ENCODE measurements around the gene ZCCHC9.
"Not testable (repeated sequence)": the region's sequence is repeated elsewhere in the genome, so short reads cannot be mapped to it uniquely, and the experiment has no call there.

The ZCCHC9 gene, protein sequence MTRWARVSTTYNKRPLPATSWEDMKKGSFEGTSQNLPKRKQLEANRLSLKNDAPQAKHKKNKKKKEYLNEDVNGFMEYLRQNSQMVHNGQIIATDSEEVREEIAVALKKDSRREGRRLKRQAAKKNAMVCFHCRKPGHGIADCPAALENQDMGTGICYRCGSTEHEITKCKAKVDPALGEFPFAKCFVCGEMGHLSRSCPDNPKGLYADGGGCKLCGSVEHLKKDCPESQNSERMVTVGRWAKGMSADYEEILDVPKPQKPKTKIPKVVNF

DNA sequence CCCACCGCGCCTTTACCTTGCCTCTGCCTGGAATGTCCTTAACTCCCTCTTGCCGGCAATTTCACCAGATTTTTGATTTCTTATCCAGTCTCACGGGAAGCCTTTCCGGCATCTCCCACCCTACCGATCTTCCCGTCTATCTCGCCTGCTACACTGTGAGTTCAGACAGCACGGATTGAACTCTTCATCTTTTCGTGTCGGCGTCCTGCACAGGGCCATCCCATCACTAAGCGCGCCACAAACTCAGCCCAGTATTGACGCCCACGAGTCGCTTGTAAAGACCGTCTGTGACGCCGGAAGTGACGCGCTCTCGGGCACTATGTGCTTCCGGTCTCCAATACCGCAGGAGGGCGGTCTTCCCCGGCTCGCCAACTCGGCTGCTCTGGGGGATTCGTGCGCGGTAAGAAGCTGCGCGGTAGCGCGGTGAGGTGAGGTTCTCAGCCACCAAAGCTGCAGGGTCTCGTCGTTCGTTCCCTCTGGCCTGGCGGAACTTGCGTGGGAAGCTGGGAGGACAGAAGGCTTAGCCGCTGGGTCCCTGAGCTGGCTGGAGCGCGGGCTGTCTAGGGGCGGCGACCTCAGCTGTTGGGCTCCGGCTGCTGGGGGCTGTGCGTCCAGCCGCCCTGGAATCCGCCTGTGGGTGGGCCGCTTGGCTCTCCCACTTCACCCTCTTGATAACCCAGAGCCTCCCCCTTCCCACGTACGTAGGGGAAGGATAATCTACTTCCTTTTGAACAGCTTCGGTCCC, at the start of gene ZCCHC9:
TSS of gene ZCCHC9 (plus strand) at position 317 of the 745 bp plus-strand sequence. CDS start 3,171 bp downstream, outside the sequence.
- DNase-seq: peak; percentile 90

DNA sequence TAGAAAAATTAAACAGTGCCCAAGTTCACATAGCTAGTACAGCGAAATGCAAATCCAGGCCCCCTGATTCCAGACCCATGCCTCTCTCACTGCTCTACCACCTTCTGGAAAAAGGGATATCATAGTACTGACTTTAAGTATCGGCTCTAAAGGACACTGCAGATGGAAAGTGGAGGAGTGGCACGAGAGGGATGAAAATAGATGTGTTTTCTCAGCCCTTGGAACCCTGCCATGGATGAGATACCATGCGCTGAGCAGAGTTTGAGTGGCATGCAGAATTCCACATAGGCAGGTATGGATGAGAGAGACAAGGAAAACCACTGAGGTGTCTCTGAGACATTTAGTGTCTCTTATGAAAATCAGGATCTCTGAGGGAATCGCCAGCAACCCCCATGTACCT, 49.5 kb upstream of the ZCCHC9 start:
- DNase-seq: no peak

DNA sequence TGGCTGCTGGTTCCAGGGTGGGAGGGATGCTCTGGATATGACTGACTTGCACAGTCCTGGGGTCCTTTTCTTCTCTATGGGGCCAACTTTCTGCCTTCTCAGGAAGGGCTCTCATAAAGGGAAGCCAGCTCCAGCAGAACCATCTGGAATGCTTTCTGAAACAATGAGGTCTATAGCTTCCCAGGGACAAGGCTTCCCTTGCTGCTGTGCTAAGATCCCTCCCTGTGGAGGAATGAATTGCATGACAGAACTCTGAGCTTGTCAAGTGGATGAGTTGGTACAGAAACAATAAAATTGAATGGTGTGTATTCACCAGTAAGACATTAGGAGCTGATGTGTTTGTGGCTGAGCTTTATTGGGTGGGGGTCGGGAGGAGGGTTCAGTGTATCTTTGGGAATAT, 48.5 kb upstream of the ZCCHC9 start:
- DNase-seq: no peak

DNA sequence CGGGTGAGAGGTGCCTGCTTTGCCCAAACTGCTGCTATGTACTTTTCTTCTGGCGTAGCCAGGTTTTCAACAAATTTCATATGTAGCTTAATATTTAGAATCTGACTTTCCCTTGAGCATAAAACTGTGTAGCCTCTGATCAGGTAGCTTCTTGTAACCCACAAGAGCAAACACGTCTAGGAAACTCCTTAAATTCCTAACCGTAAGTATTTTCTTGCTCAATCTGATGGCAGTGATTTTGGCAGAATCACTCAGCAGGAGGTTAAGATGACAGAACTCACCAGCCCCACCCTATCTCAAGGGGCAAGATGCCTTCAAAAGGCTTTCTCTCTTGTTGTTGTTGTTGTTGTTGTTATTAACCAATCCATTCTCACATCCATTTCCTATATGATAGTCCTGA, 47.5 kb upstream of the ZCCHC9 start:
- no peak for DNase-seq

DNA sequence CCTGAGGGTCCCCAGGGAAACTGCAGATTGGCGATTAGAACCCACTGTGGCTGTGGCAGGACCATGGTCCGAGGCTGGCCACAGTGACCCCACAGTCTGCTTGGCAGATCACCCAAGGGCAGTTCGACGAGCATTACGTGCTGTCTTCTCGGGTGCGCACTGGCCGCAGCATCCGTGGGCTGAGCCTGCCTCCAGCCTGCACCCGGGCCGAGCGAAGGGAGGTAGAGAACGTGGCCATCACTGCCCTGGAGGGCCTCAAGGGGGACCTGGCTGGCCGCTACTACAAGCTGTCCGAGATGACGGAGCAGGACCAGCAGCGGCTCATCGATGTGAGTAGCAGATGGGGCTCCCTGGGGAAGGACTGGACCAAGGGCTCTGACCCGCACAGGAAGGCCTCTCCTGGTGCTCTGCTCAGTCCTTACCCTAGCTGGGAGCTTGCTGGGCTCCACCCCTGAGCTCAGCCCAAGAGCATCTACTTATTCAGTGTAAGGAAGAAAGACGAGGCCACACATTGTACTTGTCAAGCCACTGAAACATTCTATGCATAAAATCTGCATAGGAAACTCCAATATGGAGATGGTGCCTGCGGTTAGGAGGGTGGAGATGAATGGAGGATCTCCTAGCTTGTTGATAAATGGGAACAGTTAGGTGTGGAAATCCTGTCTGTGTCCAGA, 46.4 kb upstream of the ZCCHC9 start:
- no peak for DNase-seq

DNA sequence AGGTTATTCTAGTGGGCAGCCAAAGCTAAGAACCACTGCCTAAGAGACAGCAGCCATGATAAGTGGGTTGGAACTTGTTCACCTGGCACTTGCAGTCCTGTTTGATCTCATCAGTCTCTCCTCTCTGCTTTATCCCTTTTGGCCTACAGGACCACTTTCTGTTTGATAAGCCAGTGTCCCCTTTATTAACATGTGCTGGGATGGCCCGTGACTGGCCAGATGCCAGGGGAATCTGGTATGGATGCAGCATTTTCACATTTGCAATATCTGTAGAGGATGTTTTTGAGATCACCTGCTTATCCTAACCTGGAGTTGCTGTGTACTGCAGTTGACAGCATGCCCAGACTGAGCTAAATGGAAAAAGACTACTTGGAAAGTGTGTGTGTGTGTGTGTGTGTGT, 44.6 kb upstream of the ZCCHC9 start:
- no peak for DNase-seq

DNA sequence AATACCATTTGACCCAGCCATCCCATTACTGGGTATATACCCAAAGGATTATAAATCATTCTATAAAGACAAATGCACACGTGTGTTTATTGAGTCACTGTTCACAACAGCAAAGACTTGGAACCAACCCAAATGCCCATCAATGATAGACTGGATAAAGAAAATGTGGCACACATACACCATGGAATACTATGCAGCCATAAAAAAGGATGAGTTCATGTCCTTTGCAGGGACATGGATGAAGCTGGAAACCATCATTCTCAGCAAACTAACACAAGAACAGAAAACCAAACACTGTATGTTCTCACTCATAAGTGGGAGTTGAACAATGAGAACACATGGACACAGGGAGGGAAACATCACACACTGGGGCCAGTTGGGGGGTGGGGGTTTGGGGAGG, 38.6 kb upstream of the ZCCHC9 start:
- DNase-seq: not testable (repeated sequence)

DNA sequence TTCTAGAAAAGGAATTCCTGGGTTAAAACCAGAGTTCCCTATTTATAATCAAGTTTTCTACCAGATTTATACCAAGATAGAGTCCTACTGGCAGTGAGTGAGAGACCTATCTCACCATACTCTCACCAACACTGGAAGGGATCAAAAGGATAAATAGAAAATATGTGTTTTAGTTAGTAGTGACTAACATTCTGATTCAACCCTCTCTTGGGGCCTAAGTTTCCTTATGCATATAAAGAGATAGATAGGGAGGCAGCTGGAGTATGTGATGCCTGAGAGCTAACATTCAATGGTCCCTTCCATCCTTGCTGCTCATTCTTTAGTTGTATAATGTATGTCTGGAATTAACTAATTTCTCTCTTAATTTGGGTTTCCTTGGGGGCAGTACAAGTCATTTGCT, 36.3 kb upstream of the ZCCHC9 start:
- DNase-seq: no peak

DNA sequence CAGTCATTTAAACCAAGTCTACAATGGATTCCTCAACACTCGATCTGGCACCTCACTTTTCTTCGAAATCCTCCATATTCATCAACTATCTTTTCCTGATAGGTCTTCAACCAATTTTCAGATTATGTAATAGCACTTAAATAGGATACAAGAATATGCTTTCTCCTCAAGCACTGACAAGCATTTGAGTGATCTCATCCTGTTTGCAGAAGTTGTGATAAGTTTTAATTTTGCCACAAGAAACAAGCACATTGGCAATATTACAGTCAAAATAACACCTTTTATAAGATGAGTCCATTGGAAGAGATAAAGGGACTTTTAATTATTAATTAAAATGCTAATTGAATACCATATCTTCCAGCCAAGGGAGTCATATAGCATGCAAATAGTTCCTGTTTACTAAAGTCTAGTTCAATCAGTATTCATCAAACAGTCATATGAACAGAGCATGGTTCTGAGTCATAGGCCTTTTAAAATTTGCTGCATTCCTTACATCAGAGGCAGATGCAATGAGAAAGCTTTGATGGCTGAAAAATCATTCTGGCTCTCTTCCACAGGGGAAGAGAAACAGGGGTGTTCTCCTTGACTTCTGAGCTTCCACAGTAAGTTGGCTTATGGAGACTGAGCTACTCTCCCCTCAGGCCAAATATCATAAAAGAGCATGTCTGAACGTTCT, 32.7 kb upstream of the ZCCHC9 start:
- DNase-seq: peak; percentile 83

DNA sequence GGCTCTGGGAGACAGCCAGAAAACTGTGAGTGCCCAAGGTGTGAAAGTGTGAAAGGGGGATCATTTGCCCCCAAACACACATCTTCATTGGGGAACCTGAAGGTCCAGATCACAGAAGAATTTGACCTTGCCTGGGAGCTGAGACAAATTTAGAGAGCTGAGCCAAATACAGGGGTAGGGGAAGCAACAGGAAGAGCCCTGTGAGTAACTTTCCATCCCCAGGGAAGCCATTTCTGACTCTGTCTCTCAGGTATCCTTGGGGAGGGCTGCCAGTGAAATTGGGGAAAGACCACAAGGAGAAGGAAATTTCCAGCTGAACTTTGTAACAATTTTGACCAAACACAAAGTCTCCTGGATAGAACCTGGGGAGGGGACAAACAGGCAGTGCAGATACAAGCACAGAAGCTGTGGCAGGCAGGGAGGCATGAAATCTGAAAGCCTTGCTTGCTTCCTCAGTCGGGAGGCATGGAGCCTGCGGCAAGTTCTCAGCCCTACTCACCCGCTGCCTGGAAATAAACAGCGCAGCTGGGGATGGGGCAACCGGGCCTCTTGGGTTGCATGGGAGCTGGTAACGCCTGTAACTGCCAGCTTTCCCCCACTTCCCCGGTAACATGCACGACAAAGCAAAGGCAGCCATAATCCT, 31.5 kb upstream of the ZCCHC9 start:
- DNase-seq: no peak

DNA sequence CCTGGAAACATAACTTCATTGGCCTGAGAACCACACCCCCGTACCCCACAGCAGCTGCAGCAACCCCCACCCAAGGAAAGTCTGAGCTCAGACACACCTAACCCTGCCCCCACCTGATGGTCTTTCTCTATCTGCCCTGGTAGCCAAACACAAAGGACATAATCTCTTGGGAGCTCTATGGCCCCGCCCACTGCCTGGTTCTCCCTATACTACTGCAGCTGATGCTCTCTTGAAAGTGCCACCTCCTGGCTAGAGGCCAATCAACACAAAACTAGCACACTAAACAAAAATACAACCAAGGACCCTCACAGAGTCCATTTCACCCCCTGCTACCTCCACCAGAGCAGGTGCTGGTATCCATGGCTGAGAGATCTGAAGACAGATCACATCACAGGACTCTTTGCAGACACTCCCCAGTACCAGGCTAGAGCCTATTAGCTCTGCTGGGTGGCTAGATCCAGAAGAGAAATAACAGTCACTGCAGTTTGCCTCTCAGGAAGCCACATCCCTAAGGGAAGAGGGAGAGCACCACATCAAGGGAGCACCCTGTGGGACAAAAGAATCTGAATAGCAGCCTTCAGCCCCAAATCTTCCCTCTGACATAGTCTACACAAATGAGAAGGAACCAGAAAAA, 30.9 kb upstream of the ZCCHC9 start:
- DNase-seq: not testable (repeated sequence)

DNA sequence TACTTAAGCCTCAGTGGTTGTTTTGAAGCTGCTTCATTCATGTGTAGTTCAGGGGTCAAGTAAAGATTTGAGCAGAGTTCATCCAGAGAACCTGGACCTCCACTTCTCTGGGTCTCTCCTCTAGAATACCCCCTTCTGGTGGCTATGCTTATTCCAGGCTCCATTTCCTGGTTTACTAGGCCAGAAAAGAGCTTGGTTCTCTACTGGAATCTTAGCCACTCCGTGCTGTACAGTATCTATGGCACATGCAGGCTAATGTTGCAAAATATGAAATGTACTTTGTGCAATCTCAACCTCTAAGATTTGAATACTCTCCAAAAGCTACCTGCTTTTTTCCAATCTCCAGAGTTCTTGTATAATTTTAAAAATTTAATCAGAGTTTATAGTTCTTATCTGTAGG, 17.4 kb upstream of the ZCCHC9 start:
- no peak for DNase-seq

DNA sequence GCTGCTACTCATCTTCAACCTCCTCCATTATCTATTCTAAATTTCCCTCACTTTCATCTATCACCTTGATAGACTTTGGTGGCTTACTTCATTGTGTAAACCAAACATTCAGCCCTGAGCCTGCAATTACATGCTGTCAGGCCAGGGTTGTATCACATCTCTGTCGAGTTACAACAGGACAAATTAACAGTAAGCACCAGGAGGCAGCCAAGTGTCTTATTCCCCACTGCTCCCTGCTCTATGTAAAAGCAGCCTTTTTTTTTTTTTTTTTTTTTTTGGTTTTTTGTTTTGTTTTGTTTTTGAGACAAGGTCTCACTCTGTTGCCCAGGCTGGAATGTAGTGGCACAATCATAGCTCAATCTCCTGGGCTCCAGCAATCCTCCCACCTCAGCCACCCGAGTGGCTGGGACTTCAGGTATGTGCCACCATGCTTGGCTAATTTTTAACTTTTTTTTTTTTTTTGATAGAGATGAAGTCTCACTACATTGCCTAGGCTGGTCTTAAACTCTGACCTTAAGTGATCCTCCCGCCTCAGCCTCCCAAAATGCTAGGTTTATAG, 15.2 kb upstream of the ZCCHC9 start:
- DNase-seq: no peak

DNA sequence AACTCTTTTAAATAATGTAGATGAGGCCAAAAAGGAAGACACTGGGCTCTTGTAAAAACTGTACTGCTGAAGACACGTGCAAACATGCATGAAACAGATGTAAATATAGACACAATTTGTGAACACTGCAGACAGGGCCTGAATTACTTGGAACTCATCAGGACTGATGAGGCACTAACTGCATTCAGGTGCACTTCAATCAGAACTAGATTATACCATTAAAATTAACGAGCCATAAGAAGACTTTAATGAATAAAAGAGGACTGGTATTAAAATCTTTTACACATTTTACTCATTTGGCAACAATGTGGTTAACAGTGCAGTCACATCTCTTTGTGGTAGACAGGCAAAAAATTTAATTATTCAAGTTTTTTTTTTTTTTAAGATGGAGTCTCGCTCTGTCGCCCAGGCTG, 13.4 kb upstream of the ZCCHC9 start:
- DNase-seq: no peak

DNA sequence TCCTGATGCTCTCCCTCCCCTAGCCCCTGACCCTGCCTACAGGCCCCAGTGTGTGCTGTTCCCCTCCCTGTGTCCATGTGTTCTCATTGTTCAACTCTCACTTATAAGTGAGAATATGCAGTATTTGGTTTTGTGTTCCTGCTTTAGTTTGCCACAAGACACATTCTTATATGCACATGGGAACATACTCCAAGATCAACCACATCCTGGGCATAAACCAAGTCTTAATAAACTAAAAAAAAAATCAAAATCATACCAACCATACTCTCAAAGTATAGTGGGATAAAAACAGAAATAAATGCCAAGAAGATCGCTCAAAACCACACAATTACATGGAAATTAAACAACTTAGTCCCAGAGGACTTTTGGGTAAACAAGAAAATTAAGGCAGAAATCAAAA, 11.2 kb upstream of the ZCCHC9 start:
- DNase-seq: no peak

DNA sequence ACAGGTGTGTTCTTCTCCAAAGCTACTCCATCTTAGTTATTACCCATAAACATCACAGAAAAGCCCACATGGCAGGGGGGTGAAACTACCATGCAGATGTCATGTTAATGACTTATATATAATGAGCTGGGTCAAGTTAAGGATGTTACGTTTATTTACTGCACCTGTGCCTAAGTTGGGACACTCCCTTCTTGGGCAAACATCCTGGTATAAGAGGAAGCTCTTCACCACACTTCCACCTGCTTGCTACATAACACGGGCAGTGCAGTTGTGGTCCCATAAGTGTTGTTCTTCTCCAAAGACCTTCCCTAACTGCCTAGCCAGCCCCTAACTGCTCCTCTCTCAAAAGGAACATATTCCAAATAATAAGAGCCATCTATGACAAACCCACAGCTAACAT, 9.3 kb upstream of the ZCCHC9 start:
- no peak for DNase-seq

DNA sequence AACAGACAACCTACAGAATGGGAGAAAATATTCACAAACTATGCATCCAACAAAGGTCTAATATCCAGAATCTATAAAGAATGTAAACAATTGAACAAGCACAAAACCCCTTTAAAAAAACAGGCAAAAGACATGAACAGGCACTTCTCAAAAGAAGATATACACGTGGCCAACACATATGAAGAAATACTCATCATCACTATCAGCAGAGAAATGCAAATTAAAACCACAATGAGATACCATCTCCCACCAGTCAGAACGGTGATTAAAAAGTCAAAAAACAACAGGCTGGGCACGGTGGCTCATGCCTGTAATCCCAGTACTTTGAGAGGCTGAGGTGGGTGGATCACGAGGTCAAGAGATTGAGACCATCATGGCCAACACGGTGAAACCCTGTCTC, 7.4 kb upstream of the ZCCHC9 start:
- DNase-seq: not testable (repeated sequence)

DNA sequence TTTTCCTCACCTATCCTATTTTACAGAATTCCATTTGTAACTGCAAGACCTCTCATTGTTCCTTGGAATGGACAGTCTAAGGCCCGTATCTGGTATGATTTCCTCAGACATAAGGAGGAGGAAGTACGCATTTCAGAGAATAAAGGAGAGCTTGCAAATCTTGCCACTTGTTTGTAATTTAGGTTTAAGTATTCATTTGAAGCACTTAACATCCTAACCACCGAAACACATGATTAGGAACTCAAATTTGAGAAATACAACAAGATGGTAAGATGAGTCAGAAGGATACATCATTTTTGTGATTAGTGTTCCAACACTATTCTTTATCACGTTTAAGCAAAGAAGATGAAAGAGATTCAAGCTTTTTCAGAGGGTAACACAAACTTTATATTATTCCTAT, 3.9 kb upstream of the ZCCHC9 start:
- DNase-seq: no peak

DNA sequence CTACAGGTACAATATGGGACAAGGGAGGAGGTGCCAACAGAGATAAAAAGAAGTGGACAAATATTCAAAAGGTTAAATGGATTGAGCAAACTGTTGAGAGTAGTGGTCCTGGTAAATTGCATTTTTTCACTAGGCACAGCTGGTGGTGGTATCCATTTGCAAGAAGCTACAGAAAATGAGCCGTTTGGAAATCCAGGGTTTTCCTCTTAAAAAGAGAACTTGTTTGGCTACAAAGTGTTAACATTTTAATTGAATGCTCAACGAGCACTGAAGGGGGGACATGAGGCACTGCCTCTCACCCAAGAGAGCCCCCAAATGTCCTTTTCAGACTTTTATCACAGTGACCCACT, 491 bp upstream of the ZCCHC9 start:
- no peak for DNase-seq

DNA sequence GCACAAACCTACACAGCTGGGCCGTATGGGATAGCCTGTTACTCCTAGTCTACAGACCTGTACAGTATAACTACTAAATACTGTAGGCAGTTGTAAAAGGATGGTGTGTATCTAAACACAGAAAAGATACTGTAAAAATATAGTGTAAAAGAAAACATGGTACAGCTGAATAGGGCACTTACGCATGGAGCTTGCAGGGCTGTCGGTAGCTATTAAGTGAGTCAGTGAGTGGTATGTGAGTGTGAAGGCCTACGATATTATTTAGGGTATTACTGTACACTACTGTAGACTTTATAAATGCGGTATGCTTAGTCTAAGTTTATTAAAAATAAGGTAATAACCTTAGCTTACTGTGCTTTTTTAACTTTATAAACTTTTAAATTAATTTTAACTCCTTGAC, 1.2 kb downstream of the ZCCHC9 start:
- no peak for DNase-seq

DNA sequence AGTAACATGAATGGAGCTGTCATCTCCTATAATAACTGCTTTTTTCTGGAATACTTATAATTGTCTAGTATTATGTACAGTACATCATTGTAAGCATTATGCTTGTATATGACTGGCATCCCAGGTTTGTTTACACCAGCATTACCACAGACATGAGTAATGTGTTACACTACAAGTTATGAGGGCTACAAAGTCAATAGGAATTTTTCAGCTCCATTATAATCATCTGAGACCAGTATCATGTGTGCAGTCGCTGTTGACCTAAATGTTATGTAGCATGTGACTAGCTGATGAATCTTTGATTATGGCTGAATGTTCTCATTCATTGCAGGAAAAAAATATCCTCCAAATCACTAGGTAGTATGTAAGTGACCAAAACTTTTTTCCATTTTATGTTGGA, 2.2 kb downstream of the ZCCHC9 start:
- peak; percentile 15 for DNase-seq

DNA sequence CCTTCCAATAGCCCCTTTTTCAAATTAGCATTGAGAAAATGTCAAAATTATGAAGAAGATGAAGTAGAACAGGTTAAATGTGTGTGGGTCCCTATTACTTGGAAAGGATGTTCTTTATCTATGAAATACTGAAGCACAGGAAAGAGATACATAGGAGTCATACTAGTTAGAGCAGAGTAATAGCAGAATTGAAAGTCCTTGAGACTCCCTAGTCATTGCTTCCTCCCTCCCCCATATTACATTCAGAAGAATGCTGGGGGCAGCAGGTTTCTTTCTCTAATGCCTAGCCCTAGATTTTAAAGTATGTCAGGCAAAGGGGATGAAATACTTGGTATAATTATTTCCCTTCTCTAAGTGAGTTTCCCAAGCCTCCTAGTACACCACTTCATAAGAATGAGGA, 4.4 kb downstream of the ZCCHC9 start:
- no peak for DNase-seq

All from NCI-H226 (cell line).